HL-60 (cell line): ENCODE results near the gene FARS2.

ENCODE experiments used
- DNase-seq, 2 experiments: peaks; one replicate each; pipeline ENCODE4 v3.0.0-alpha.2; 2010 to 2020; ENCODE audit warnings: low read depth in 1 of 2, low spot score in 1 of 2
- H3K27ac ChIP-seq: fragments of 250-450 bp; sonication (Bioruptor Pico); replicated peaks from 2 replicates; pipeline ENCODE4 v1.5.1; 2020; ENCODE audit warnings: mild to moderate bottlenecking, moderate library complexity
- H3K27me3 ChIP-seq: fragments of 250-450 bp; sonication (Bioruptor Pico); 2 replicates; pipeline ENCODE4 v1.5.1; 2021; ENCODE audit warnings: mild to moderate bottlenecking, moderate library complexity; ENCODE audit not compliant: insufficient read depth, poor library complexity, severe bottlenecking
- H3K4me3 ChIP-seq: replicated peaks from 2 replicates; pipeline ENCODE4 v1.5.1; 2011; ENCODE audit warnings: mild to moderate bottlenecking, control low read depth, low read length; ENCODE audit not compliant: insufficient read depth
- GABPA ChIP-seq: IDR thresholded peaks from 2 replicates; pipeline ENCODE4 v1.6.1; 2012; ENCODE audit warnings: low read depth
- POLR2AphosphoS5 ChIP-seq: IDR thresholded peaks from 2 replicates; pipeline ENCODE4 v1.6.1; 2012; ENCODE audit warnings: low read depth
- SPI1 ChIP-seq: IDR thresholded peaks from 2 replicates; pipeline ENCODE4 v1.6.1; 2012; ENCODE audit warnings: low read depth, mild to moderate bottlenecking, borderline replicate concordance
- TF ChIP-seq, protein P1 (sequence below): IDR thresholded peaks from 2 replicates; pipeline ENCODE4 v1.6.1; 2012; ENCODE audit warnings: low read depth; ENCODE audit not compliant: insufficient replicate concordance
- TF ChIP-seq, protein P2 (sequence below): IDR thresholded peaks from one replicate; pipeline ENCODE4 v1.5.1; 2011; ENCODE audit warnings: low read length, control low read depth, inconsistent platforms; ENCODE audit not compliant: insufficient read depth

FARS2 gene

GRCh38 chr6:5515200-5515599 lies 253.9 kb downstream of the FARS2 start:
- DNase-seq: no peak
- no peak overlapping the region for H3K4me3 ChIP-seq
- H3K27me3 ChIP-seq: no peaks in the 10 kb centered on the region
- TF ChIP-seq GABPA (no peak), SPI1 (no peak), POLR2AphosphoS5 (no peak)
- TF ChIP-seq, protein P1, sequence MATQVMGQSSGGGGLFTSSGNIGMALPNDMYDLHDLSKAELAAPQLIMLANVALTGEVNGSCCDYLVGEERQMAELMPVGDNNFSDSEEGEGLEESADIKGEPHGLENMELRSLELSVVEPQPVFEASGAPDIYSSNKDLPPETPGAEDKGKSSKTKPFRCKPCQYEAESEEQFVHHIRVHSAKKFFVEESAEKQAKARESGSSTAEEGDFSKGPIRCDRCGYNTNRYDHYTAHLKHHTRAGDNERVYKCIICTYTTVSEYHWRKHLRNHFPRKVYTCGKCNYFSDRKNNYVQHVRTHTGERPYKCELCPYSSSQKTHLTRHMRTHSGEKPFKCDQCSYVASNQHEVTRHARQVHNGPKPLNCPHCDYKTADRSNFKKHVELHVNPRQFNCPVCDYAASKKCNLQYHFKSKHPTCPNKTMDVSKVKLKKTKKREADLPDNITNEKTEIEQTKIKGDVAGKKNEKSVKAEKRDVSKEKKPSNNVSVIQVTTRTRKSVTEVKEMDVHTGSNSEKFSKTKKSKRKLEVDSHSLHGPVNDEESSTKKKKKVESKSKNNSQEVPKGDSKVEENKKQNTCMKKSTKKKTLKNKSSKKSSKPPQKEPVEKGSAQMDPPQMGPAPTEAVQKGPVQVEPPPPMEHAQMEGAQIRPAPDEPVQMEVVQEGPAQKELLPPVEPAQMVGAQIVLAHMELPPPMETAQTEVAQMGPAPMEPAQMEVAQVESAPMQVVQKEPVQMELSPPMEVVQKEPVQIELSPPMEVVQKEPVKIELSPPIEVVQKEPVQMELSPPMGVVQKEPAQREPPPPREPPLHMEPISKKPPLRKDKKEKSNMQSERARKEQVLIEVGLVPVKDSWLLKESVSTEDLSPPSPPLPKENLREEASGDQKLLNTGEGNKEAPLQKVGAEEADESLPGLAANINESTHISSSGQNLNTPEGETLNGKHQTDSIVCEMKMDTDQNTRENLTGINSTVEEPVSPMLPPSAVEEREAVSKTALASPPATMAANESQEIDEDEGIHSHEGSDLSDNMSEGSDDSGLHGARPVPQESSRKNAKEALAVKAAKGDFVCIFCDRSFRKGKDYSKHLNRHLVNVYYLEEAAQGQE: no peak
- TF ChIP-seq, protein P2, sequence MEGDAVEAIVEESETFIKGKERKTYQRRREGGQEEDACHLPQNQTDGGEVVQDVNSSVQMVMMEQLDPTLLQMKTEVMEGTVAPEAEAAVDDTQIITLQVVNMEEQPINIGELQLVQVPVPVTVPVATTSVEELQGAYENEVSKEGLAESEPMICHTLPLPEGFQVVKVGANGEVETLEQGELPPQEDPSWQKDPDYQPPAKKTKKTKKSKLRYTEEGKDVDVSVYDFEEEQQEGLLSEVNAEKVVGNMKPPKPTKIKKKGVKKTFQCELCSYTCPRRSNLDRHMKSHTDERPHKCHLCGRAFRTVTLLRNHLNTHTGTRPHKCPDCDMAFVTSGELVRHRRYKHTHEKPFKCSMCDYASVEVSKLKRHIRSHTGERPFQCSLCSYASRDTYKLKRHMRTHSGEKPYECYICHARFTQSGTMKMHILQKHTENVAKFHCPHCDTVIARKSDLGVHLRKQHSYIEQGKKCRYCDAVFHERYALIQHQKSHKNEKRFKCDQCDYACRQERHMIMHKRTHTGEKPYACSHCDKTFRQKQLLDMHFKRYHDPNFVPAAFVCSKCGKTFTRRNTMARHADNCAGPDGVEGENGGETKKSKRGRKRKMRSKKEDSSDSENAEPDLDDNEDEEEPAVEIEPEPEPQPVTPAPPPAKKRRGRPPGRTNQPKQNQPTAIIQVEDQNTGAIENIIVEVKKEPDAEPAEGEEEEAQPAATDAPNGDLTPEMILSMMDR: no peak
- H3K27ac ChIP-seq: no peak overlapping the region

DNA sequence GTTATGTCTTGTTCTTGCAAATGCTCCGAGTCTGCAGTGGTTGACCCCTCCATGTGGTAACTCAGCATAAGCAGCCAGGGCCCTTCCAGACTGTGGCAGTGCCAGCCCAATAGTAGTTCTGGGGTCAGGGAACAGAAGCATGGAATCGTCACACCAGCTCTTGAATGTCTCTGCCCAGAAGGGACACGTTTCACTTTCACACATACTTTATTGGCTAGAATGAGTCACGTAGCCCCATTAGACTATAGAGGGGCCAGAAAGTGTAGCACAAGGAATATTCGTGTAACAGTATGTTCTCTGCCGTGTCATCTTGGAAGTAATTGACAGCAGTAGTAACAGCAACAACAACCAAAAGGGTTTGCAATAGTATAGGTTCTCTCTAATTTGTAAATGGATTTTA lies 254.7 kb downstream of the FARS2 start:
- H3K27ac ChIP-seq: no peak overlapping the region
- H3K27me3 ChIP-seq: no peaks in the 10 kb centered on the region
- TF ChIP-seq POLR2AphosphoS5 (no peak), GABPA (no peak), SPI1 (no peak)
- TF ChIP-seq, protein P1: no peak
- TF ChIP-seq, protein P2: no peak
- H3K4me3 ChIP-seq: no peak overlapping the region
- no peak for DNase-seq

GRCh38 chr6:5517796-5518195 lies 256.5 kb downstream of the FARS2 start:
- H3K27me3 ChIP-seq: no peaks in the 10 kb centered on the region
- DNase-seq: no peak
- no peak overlapping the region for H3K27ac ChIP-seq
- TF ChIP-seq, protein P2: no peak
- TF ChIP-seq SPI1 (no peak), GABPA (no peak)
- H3K4me3 ChIP-seq: no peak overlapping the region

DNA sequence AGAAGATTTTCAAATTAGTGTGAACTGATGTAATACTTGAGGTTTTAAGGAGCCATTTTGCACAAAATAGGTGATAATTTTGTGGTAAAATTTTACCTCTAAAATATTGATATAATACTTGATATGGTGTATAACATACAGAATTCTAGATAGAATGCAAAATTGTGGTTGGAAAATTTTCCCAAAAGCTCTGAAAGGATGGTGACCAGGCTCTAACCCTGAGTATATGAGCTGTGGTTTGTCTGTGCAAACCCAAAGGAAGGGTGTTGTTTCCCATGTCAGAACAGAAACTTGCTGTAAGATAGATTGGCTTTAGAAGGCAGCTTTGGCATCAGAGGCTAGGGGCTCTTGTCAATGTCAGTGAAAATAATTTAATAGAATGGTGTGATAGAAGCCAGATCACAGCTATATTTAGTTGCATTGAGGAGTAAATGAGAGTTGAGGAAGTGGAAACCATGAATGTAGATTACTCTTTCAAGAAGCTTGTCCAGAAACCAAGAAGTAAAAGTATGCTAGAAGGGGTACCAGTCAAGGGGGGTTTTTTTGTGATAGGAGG lies 257.7 kb downstream of the FARS2 start:
- no peak for DNase-seq
- H3K4me3 ChIP-seq: no peak overlapping the region
- TF ChIP-seq POLR2AphosphoS5: no peak
- TF ChIP-seq, protein P1: no peak
- no peak for TF ChIP-seq SPI1
- no peak overlapping the region for H3K27ac ChIP-seq
- H3K27me3 ChIP-seq: no peaks in the 10 kb centered on the region
